Body of pancreas (tissue), 4 donors: ENCODE data around the gene PCDH15.

ENCODE experiments used
- POLR2A ChIP-seq, 3 donors: fragments of 450-650 bp; IDR thresholded peaks; one replicate each; pipeline ENCODE4 v1.6.1; 2016; ENCODE audit warnings: antibody characterized with exemption in 3 of 3, mild to moderate bottlenecking in 2 of 3
- TF ChIP-seq, protein P1 (sequence below), 7 experiments: fragments of 450-650 bp in 4 of 7; fragments of 200-600 bp in 3 of 7; sonication (generic) in 3 of 7; IDR thresholded peaks; one replicate each; pipeline ENCODE4 v1.5.1; 2016 to 2019; ENCODE audit warnings: antibody characterized with exemption in 7 of 7

DNA sequence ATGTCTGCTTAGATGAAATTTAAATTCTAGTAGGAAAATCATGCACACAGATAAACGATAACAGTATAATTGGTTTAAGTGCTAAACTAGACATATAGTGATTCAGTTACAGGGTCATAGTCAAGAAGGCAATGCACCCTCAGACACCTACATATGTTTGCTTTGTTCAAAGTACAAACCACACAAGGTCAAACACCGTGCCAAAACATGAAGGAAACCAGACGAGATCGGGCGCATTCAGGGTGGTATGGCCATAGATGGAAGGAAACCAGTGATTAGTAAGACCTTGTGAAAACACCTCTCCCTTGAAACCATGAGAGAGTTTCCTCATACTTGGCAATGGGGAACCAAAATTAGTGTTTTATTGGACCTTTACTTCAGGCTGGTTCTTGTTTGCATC is 906.9 kb downstream of the PCDH15 start:
- no peak for TF ChIP-seq POLR2A (IDR thresholded peaks at IDR 0.05)
- TF ChIP-seq, protein P1, sequence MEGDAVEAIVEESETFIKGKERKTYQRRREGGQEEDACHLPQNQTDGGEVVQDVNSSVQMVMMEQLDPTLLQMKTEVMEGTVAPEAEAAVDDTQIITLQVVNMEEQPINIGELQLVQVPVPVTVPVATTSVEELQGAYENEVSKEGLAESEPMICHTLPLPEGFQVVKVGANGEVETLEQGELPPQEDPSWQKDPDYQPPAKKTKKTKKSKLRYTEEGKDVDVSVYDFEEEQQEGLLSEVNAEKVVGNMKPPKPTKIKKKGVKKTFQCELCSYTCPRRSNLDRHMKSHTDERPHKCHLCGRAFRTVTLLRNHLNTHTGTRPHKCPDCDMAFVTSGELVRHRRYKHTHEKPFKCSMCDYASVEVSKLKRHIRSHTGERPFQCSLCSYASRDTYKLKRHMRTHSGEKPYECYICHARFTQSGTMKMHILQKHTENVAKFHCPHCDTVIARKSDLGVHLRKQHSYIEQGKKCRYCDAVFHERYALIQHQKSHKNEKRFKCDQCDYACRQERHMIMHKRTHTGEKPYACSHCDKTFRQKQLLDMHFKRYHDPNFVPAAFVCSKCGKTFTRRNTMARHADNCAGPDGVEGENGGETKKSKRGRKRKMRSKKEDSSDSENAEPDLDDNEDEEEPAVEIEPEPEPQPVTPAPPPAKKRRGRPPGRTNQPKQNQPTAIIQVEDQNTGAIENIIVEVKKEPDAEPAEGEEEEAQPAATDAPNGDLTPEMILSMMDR (IDR thresholded peaks at IDR 0.05) = no peak
